LNCaP clone FGC (cell line): ENCODE results near the gene AP1M1.

Experiments
- DNase-seq: peaks from one replicate; pipeline ENCODE4 v3.0.0-alpha.2; 2011; ENCODE audit warnings: low read depth
- H3K4me3 ChIP-seq: 2 replicates; pipeline ENCODE4 v1.5.1; 2011; ENCODE audit warnings: mild to moderate bottlenecking, low read depth, low read length, control low read depth
- TF ChIP-seq, protein P1 (sequence below): IDR thresholded peaks from 2 replicates; pipeline ENCODE4 v1.5.1; 2012; ENCODE audit warnings: mild to moderate bottlenecking; ENCODE audit not compliant: control insufficient read depth, insufficient read depth; ENCODE audit errors: extremely low read depth

Gene AP1M1

DNA sequence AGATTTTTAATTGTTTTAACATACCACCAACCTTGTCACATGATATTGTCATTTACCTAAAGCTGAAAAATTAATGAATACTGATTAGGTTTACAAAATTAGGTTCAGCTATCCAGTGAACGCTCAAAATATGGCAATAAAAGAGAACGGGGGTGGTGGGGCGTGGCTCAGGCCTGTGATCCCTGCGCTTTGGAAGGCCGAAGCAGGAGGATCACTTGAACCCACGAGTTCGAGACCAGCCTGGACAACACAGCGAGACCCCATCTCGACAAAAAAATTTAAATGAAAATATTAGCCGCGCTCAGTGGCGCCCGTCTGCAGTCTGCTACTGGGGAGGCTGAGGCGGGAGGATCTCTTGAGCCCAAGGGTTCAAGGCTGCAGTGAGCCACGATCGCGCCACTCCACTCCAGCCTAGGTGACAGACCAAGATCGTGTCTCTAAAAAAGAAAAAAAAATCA, 13.0 kb upstream of the AP1M1 start:
- DNase-seq: no peak
- TF ChIP-seq, protein P1, sequence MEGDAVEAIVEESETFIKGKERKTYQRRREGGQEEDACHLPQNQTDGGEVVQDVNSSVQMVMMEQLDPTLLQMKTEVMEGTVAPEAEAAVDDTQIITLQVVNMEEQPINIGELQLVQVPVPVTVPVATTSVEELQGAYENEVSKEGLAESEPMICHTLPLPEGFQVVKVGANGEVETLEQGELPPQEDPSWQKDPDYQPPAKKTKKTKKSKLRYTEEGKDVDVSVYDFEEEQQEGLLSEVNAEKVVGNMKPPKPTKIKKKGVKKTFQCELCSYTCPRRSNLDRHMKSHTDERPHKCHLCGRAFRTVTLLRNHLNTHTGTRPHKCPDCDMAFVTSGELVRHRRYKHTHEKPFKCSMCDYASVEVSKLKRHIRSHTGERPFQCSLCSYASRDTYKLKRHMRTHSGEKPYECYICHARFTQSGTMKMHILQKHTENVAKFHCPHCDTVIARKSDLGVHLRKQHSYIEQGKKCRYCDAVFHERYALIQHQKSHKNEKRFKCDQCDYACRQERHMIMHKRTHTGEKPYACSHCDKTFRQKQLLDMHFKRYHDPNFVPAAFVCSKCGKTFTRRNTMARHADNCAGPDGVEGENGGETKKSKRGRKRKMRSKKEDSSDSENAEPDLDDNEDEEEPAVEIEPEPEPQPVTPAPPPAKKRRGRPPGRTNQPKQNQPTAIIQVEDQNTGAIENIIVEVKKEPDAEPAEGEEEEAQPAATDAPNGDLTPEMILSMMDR: no peak
- H3K4me3 ChIP-seq: peak overlapping the region; percentile 99

DNA sequence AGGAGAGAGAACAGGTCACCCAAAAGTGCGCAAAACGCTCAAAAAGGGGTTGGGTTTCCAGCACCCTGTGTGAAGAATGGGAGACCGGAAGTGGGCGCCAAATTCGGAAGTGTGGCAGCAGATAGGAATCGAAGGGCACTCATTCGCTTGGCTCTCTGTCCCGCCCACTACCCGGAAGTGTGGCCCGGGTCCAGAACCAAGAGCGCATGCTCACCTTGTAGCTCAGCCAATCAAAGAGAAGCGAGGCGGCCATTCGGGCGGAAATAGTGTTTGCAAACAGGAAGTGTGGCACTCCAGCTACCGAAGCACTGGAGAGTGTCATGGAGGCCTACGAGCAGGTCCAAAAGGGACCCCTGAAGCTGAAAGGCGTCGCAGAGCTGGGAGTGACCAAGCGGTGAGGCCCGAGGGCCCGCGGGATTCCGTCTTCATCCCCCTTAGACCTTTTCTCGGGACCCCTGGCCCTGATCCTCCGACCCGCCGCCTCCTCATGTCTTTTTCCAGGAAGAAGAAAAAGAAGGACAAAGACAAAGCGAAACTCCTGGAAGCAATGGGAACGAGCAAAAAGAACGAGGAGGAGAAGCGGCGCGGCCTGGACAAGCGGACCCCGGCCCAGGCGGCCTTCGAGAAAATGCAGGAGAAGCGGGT, 12.5 kb upstream of the AP1M1 start, which contains the start of gene FAM32A:
Gene FAM32A (plus strand): TSS at position 288 of the 645 bp plus-strand sequence. CDS start 33 bp downstream, at position 321.
- TF ChIP-seq, protein P1: no peak
- H3K4me3 ChIP-seq: peak within 1 kb of the TSS; percentile 99
- DNase-seq: peak; percentile 97

DNA sequence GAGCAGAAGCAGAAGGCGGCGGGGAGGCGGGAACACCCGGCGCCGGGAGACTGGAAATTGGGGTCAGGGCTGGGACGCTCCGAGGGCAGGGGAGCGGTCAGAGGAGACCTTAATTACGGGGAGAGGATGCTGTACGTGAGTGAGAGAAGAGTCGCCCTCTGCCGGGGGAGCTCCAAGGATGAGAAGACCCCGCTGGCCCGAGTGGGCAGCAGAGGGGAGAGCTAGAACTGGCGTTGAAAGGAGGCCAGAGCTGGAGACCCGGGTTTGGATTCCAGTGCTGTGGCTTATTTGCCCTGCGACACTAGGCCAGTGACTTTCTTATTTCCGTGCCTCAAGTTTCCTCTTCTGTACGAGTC, 12.0 kb upstream of the AP1M1 start:
- H3K4me3 ChIP-seq: peak overlapping the region; percentile 99
- DNase-seq: no peak
- TF ChIP-seq, protein P1: peak; percentile 34

- H3K4me3 ChIP-seq: no peak overlapping the region
- no peak for DNase-seq
Observed at GRCh38 chr19:16188521-16188920, 9.2 kb upstream of the AP1M1 start.

GRCh38 chr19:16190198-16190597, 7.5 kb upstream of the AP1M1 start:
- TF ChIP-seq, protein P1: no peak
- DNase-seq: no peak
- no peak overlapping the region for H3K4me3 ChIP-seq

More at GRCh38 chr19:16188521-16188920, 9.2 kb upstream of the AP1M1 start:
- TF ChIP-seq, protein P1: no peak

DNA sequence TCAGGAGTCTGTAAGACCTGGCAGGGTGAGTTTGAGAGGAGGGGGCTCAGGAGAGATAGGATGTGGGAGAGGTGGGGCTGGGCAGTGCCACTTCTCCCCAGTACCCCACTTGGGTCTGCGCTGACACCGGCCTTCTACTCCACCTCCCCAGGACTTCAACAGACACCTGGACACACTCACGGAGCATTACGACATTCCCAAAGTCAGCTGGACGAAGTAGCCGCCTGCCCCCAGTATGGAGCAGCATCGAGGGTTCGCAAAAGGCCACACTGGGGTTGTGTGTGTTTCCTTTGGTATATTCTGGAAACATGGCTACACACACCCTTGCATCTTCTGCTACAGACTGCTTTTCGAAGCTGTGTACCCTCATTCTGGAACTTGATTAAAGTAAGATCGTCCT, 7.0 kb upstream of the AP1M1 start:
- no peak for DNase-seq
- TF ChIP-seq, protein P1: no peak
- no peak overlapping the region for H3K4me3 ChIP-seq
